K562 (cell line): ENCODE data around the gene IGDCC3.

ENCODE experiments used
- DPF2 ChIP-seq: fragments of 450-650 bp; IDR thresholded peaks from 2 replicates; pipeline ENCODE4 v1.6.1; 2016
- ZNF217 ChIP-seq: sonication (generic); formaldehyde crosslinking; IDR thresholded peaks from 2 replicates; pipeline ENCODE4 v1.8.0; 2022; ENCODE audit warnings: mild to moderate bottlenecking, missing genetic modification reagents
- ZNF354B ChIP-seq: fragments of 250-450 bp; sonication (Bioruptor Pico); IDR thresholded peaks from 2 replicates; pipeline ENCODE4 v1.4.0; 2020
- TF ChIP-seq, protein P1 (sequence below), 2 experiments: fragments of 450-650 bp in 1 of 2; sonication (generic) in 1 of 2; formaldehyde crosslinking in 1 of 2; IDR thresholded peaks; 2 replicates each; pipeline versions ENCODE4 v1.7.1 to v1.9.0; 2016 to 2022; ENCODE audit warnings: inconsistent platforms in 1 of 2, mild to moderate bottlenecking in 1 of 2, missing genetic modification reagents in 1 of 2

DNA sequence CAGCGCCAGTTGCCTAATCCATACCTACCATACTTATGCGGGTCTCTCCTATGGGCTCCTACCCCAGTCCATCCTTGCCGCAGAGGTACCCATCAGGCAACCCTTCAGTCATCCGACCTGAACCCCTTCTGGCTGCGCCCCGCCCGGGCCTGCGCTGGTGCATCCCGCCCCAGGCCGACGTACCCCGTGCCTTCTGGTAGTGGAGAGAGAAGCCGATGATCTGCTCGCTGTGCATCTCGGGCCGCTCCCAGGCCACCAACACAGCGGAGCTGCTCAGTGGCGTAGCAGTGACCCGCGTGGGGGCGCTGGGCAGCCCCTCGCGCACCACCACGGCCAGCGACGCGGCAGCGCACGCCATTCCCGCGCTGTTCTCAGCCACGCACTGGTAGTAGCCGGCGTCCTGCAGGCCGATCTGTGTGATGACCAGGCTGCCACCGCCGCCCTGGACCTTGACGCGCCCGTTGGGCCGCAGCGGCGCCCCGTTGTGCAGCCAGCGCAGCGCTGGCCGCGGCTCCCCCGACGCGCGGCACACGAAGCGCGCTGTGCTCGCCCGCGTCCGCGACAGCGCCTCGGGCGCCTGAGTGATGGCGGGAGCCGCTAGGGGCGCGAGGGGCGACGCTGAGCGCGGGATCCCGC, 17.9 kb upstream of the IGDCC3 start:
- TF ChIP-seq, protein P1, sequence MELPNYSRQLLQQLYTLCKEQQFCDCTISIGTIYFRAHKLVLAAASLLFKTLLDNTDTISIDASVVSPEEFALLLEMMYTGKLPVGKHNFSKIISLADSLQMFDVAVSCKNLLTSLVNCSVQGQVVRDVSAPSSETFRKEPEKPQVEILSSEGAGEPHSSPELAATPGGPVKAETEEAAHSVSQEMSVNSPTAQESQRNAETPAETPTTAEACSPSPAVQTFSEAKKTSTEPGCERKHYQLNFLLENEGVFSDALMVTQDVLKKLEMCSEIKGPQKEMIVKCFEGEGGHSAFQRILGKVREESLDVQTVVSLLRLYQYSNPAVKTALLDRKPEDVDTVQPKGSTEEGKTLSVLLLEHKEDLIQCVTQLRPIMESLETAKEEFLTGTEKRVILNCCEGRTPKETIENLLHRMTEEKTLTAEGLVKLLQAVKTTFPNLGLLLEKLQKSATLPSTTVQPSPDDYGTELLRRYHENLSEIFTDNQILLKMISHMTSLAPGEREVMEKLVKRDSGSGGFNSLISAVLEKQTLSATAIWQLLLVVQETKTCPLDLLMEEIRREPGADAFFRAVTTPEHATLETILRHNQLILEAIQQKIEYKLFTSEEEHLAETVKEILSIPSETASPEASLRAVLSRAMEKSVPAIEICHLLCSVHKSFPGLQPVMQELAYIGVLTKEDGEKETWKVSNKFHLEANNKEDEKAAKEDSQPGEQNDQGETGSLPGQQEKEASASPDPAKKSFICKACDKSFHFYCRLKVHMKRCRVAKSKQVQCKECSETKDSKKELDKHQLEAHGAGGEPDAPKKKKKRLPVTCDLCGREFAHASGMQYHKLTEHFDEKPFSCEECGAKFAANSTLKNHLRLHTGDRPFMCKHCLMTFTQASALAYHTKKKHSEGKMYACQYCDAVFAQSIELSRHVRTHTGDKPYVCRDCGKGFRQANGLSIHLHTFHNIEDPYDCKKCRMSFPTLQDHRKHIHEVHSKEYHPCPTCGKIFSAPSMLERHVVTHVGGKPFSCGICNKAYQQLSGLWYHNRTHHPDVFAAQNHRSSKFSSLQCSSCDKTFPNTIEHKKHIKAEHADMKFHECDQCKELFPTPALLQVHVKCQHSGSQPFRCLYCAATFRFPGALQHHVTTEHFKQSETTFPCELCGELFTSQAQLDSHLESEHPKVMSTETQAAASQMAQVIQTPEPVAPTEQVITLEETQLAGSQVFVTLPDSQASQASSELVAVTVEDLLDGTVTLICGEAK (IDR thresholded peaks at IDR 0.05): no peak
- TF ChIP-seq, protein P1 (CRISPR knock-in tag; IDR thresholded peaks at IDR 0.05): no peak
- TF ChIP-seq ZNF217 (CRISPR knock-in tag) (no peak), DPF2 (no peak), ZNF354B (CRISPR knock-in tag) (no peak)
